ENCODE data around the gene RRBP1.

RRBP1 gene

DNA sequence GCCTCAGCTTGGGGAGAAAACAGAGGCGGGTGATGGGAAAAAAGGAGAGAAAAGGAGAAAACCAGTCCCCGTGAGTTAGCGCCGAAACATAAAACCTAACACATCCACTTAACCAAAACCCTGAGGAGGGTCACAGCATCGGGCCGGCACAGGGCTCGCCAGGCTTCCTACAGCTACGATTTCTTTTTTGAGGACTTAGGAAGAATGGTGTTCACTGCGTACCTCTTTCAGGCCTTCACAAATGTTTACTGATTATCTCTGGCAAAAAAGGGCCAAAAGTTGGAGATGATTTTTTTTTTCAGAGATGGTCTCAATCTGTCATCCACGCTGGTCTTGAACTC, 63.4 kb downstream of the RRBP1 start:
- no peaks in the 10 kb centered on the region for H3K79me2 ChIP-seq (ENCODE audit: control insufficient read depth, insufficient read depth, low read length)
- no peak overlapping the region for H2AK5ac ChIP-seq (ENCODE audit: low read length)
- peaks cover 38% of the 10 kb centered on the region for H3K36me3 ChIP-seq (ENCODE audit: control insufficient read depth, insufficient read depth, low read length)
- no peak overlapping the region for H2BK5ac ChIP-seq (ENCODE audit: low read length)
- no CpG with 5 or more reads among the region's 10 CpGs for WGBS (ENCODE audit: extremely low coverage, insufficient coverage, low lambda C conversion rate)
- no peak overlapping the region for H3K9ac ChIP-seq (ENCODE audit: low read length)
- no peak overlapping the region for H3K23ac ChIP-seq (ENCODE audit: low read length)
- no peaks in the 10 kb centered on the region for H3K4me1 ChIP-seq (ENCODE audit: control insufficient read depth, low read depth, low read length)
- no peak overlapping the region for H4K8ac ChIP-seq (ENCODE audit: low read depth, low read length)
- DNase-seq = no peak
- H3K56ac ChIP-seq (ENCODE audit: low read length) = no peak overlapping the region
- H3K4me3 ChIP-seq (ENCODE audit: low read length) = no peak overlapping the region
- no peak overlapping the region for H4K5ac ChIP-seq (ENCODE audit: low read length)
- no peak overlapping the region for H3K27ac ChIP-seq (ENCODE audit: low read depth, low read length)
- no peak overlapping the region for H3K18ac ChIP-seq (ENCODE audit: low read length)
- H2BK15ac ChIP-seq (replicated peaks; ENCODE audit: low read depth) = no peak overlapping the region
- H3K4me2 ChIP-seq (ENCODE audit: low read length) = no peak overlapping the region
- no peaks in the 10 kb centered on the region for H3K79me1 ChIP-seq (ENCODE audit: low read length)
- no peak overlapping the region for H3K4ac ChIP-seq (ENCODE audit: low read depth, low read length)
- no peaks in the 10 kb centered on the region for H3K27me3 ChIP-seq (ENCODE audit: insufficient read depth, low read length, poor library complexity)
- H2BK120ac ChIP-seq (ENCODE audit: low read depth, low read length) = no peak overlapping the region

DNA sequence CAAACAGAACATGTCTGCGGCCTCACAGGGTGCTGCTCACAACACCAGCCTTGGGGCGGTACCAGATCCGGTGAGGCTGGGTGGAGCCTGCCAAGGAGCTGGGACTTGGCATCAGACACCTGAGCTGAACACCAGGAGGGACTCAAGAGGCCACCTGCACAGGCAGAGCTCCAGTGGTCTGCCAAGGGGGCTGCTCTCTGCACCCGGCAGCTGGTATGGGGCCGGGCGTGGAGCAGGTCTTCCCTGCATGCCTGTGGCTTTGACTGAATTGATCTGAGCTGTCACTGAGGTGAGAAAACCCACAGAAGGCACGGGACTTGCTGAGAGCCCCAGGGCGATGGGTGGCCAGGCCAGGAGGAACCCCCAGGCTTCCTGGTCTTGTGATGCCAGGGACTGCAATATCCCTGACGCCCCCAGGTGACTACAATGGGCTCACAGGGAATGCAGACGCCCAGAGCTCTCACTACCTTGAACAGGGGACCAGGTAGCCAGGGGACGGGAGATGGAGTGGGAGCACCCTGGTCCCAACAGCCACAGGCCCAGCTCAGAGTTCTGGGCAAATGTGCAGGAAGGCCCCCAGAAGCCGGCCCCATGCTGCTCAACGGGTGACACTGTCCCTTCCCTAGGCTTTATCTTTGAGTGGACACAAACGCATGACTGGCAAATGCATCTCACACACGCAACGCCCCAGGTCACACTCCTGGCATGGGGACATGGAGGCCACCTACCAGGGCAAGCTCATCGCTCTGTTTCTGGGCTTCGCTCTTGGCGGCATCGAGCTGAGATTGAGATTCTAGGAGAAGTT, 64.0 kb downstream of the RRBP1 start:
- Histone ChIP-seq H3K9ac (ENCODE audit: low read length) (no peak overlapping the region), H3K23ac (ENCODE audit: low read length) (no peak overlapping the region), H3K36me3 (ENCODE audit: control insufficient read depth, insufficient read depth, low read length) (peaks cover 34% of the 10 kb centered on the region), H2AK5ac (ENCODE audit: low read length) (no peak overlapping the region), H3K4ac (ENCODE audit: low read depth, low read length) (no peak overlapping the region), H3K4me2 (ENCODE audit: low read length) (no peak overlapping the region), H2BK5ac (ENCODE audit: low read length) (no peak overlapping the region), H3K4me1 (ENCODE audit: control insufficient read depth, low read depth, low read length) (no peaks in the 10 kb centered on the region), H3K27me3 (ENCODE audit: insufficient read depth, low read length, poor library complexity) (no peaks in the 10 kb centered on the region), H3K79me1 (ENCODE audit: low read length) (no peaks in the 10 kb centered on the region), H3K18ac (ENCODE audit: low read length) (no peak overlapping the region), H2BK120ac (ENCODE audit: low read depth, low read length) (no peak overlapping the region), H2BK15ac (replicated peaks; ENCODE audit: low read depth) (no peak overlapping the region), H3K27ac (ENCODE audit: low read depth, low read length) (no peak overlapping the region), H4K8ac (ENCODE audit: low read depth, low read length) (no peak overlapping the region), H3K4me3 (ENCODE audit: low read length) (no peak overlapping the region), H3K56ac (ENCODE audit: low read length) (no peak overlapping the region), H3K79me2 (ENCODE audit: control insufficient read depth, insufficient read depth, low read length) (no peaks in the 10 kb centered on the region), H4K5ac (ENCODE audit: low read length) (no peak overlapping the region)
- no peak for DNase-seq
- no CpG with 5 or more reads among the region's 20 CpGs for WGBS (ENCODE audit: extremely low coverage, insufficient coverage, low lambda C conversion rate)

DNA sequence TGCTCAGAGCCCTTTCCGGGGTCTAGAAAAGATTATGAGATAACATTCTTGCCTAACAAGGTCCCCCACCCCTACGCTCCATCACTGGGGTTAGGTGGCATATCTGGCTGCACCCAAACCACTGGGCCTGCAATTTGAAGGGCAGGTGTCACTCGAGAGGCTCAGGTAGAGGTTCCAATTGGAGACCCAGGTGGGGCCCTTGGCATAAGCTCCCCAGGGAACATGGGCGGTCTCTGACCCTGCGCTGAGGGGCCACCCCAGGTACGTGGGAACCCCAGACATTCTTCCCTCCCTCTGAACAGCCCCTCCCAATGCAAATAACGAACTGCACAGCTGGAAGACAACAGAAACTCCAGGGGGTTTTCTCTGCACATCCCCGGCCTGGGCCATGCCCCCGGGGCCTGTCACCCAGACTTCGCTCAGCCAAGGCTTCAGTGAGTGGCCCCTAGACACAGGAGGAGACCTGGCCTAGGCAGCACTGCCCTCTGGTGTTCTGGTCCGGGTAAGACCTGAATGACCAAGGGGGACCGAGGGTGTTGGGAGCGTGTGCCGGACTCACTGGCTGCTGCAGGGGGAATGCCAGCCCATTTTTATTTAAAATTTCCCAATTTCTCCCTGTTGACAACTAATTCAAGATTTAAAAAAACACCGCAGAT, 64.7 kb downstream of the RRBP1 start:
- Histone ChIP-seq H4K5ac (ENCODE audit: low read length) (no peak overlapping the region), H3K4me1 (ENCODE audit: control insufficient read depth, low read depth, low read length) (no peaks in the 10 kb centered on the region), H2AK5ac (ENCODE audit: low read length) (no peak overlapping the region), H3K56ac (ENCODE audit: low read length) (no peak overlapping the region), H3K4ac (ENCODE audit: low read depth, low read length) (no peak overlapping the region), H2BK120ac (ENCODE audit: low read depth, low read length) (no peak overlapping the region), H4K8ac (ENCODE audit: low read depth, low read length) (no peak overlapping the region), H3K23ac (ENCODE audit: low read length) (no peak overlapping the region), H3K27me3 (ENCODE audit: insufficient read depth, low read length, poor library complexity) (no peaks in the 10 kb centered on the region), H3K4me3 (ENCODE audit: low read length) (no peak overlapping the region), H3K79me1 (ENCODE audit: low read length) (no peaks in the 10 kb centered on the region), H3K27ac (ENCODE audit: low read depth, low read length) (no peak overlapping the region), H3K79me2 (ENCODE audit: control insufficient read depth, insufficient read depth, low read length) (no peaks in the 10 kb centered on the region), H3K18ac (ENCODE audit: low read length) (no peak overlapping the region), H3K4me2 (ENCODE audit: low read length) (no peak overlapping the region), H2BK15ac (replicated peaks; ENCODE audit: low read depth) (no peak overlapping the region), H3K9ac (ENCODE audit: low read length) (no peak overlapping the region), H3K36me3 (ENCODE audit: control insufficient read depth, insufficient read depth, low read length) (peaks cover 31% of the 10 kb centered on the region), H2BK5ac (ENCODE audit: low read length) (no peak overlapping the region)
- WGBS (ENCODE audit: extremely low coverage, insufficient coverage, low lambda C conversion rate) = no CpG with 5 or more reads among the region's 15 CpGs
- DNase-seq = peak; percentile 68

DNA sequence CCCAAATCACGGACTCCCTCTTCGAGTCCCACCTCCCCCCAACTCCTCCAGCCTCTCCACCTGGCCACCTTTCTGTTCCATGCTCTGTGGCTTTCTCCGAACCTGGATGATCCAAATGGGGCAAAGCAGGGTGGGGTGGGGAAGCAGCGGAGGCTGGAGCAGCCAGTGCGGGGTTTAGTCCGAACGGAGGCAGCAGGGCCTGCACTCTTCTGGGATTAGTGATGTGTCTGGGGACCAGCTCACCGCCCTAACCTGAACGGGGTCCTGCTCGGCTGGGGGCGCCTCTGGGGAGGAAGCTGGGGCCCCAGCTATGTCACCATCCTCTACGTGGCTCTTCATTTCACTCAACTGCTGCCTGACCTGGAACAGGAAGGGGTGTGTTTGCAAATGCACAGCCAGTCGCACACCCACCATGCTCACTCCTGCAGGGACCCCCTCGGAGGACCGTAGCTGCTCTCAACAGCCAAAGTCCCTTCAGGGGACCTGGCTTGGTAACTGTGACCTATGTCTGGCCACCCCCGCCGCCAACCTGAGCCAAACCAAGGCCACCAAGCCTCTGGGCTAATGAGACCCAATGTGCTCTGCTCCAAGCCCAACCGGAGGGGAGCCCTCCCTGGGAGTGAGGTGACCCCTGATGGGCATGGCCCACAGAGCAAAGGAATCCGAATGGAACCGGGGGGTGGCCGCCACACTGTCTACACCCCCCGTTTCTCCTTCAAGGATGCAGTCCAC, 65.4 kb downstream of the RRBP1 start:
- Histone ChIP-seq H2BK120ac (ENCODE audit: low read depth, low read length) (no peak overlapping the region), H3K4me3 (ENCODE audit: low read length) (no peak overlapping the region), H3K56ac (ENCODE audit: low read length) (no peak overlapping the region), H3K27me3 (ENCODE audit: insufficient read depth, low read length, poor library complexity) (no peaks in the 10 kb centered on the region), H3K18ac (ENCODE audit: low read length) (no peak overlapping the region), H3K36me3 (ENCODE audit: control insufficient read depth, insufficient read depth, low read length) (peaks cover 29% of the 10 kb centered on the region), H3K4ac (ENCODE audit: low read depth, low read length) (no peak overlapping the region), H4K8ac (ENCODE audit: low read depth, low read length) (no peak overlapping the region), H3K9ac (ENCODE audit: low read length) (no peak overlapping the region), H3K79me1 (ENCODE audit: low read length) (no peaks in the 10 kb centered on the region), H3K23ac (ENCODE audit: low read length) (no peak overlapping the region), H3K4me2 (ENCODE audit: low read length) (no peak overlapping the region), H2AK5ac (ENCODE audit: low read length) (no peak overlapping the region), H3K4me1 (ENCODE audit: control insufficient read depth, low read depth, low read length) (no peaks in the 10 kb centered on the region), H3K79me2 (ENCODE audit: control insufficient read depth, insufficient read depth, low read length) (no peaks in the 10 kb centered on the region), H3K27ac (ENCODE audit: low read depth, low read length) (no peak overlapping the region), H2BK15ac (replicated peaks; ENCODE audit: low read depth) (no peak overlapping the region), H4K5ac (ENCODE audit: low read length) (no peak overlapping the region), H2BK5ac (ENCODE audit: low read length) (no peak overlapping the region)
- WGBS (ENCODE audit: extremely low coverage, insufficient coverage, low lambda C conversion rate) = no CpG with 5 or more reads among the region's 22 CpGs
- no peak for DNase-seq

DNA sequence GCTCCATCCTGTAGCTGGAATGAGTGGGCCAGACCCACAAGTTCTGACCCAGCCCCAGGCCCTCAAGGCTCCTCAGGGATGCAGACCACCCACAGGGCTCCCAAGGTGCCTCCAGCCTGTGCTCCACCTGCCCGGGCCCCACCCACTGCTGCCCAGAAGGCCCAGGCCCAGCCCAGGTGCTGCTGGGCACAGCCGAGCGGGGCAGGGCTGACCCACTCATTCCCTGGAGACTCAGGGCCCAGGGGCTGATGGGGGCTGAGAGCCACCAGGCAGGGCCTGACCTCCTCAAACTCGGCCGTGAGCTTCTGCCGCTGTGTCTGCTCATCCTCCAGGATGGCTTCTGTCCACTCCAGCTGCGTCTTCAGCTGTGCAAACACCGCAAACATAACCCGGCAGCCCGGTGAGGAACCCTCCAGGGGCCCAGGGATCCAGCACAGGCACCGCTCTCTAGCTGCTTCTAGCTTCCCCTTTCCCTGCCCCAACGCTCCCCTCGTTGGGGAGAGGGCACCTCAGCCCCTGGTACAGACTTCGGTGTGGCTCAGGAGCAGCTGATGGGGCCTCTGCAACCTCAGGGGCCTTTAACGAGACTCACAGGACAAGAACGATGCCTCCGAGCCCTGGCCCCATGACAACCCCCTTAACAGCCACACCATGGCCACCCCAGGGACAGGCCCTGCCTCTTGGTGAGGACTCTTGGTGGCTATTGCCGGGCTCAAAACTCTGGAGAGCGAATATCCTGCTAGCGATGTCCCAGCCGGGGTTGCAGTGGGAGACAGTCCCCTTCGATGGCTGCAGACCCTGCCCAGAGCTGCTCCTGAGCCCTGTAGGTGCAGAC, 66.2 kb downstream of the RRBP1 start:
- no peak overlapping the region for H3K18ac ChIP-seq (ENCODE audit: low read length)
- no peaks in the 10 kb centered on the region for H3K27me3 ChIP-seq (ENCODE audit: insufficient read depth, low read length, poor library complexity)
- no peak overlapping the region for H2BK120ac ChIP-seq (ENCODE audit: low read depth, low read length)
- no peak overlapping the region for H3K4ac ChIP-seq (ENCODE audit: low read depth, low read length)
- H3K36me3 ChIP-seq (ENCODE audit: control insufficient read depth, insufficient read depth, low read length) = peaks cover 23% of the 10 kb centered on the region
- no peak overlapping the region for H2BK15ac ChIP-seq (replicated peaks; ENCODE audit: low read depth)
- H3K9ac ChIP-seq (ENCODE audit: low read length) = no peak overlapping the region
- H3K56ac ChIP-seq (ENCODE audit: low read length) = no peak overlapping the region
- H3K4me2 ChIP-seq (ENCODE audit: low read length) = no peak overlapping the region
- H2AK5ac ChIP-seq (ENCODE audit: low read length) = no peak overlapping the region
- no CpG with 5 or more reads among the region's 22 CpGs for WGBS (ENCODE audit: extremely low coverage, insufficient coverage, low lambda C conversion rate)
- H4K5ac ChIP-seq (ENCODE audit: low read length) = no peak overlapping the region
- no peak for DNase-seq
- H3K4me1 ChIP-seq (ENCODE audit: control insufficient read depth, low read depth, low read length) = no peaks in the 10 kb centered on the region
- no peaks in the 10 kb centered on the region for H3K79me1 ChIP-seq (ENCODE audit: low read length)
- H3K4me3 ChIP-seq (ENCODE audit: low read length) = no peak overlapping the region
- H4K8ac ChIP-seq (ENCODE audit: low read depth, low read length) = no peak overlapping the region
- no peaks in the 10 kb centered on the region for H3K79me2 ChIP-seq (ENCODE audit: control insufficient read depth, insufficient read depth, low read length)
- no peak overlapping the region for H2BK5ac ChIP-seq (ENCODE audit: low read length)
- H3K27ac ChIP-seq (ENCODE audit: low read depth, low read length) = no peak overlapping the region
- H3K23ac ChIP-seq (ENCODE audit: low read length) = no peak overlapping the region
